ENCODE measurements around the gene AJAP1.

Gene AJAP1

GRCh38 chr1:4631321-4631720 lies 23.1 kb upstream of the AJAP1 start:
- DNase-seq = no peak

DNA sequence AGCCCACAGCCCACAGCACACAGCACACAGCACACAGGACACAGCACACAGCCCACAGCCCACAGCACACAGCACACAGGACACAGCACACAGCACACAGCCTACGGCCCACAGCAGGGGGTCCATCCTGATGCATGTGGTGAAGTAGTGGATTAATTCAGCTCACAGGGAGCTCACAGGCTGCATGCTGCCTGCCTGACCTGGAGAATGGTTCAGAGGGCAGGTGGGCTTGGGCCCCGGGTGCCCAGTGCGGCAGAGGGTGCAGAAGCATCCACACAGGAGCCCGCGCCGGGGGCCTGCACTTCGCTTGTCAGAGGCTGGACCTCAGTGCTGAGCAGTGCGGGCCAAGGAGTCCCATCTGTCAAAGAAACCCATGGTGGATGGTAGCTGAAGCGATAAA lies 21.1 kb upstream of the AJAP1 start:
- no peak for DNase-seq

- no peak for DNase-seq
Observed at GRCh38 chr1:4634156-4634792, 20.1 kb upstream of the AJAP1 start.

- no peak for DNase-seq
Observed at GRCh38 chr1:4634793-4635406, 19.5 kb upstream of the AJAP1 start.

GRCh38 chr1:4636186-4636585 lies 18.2 kb upstream of the AJAP1 start:
- DNase-seq = no peak

GRCh38 chr1:4636644-4637380 lies 17.6 kb upstream of the AJAP1 start:
- no peak for DNase-seq

DNA sequence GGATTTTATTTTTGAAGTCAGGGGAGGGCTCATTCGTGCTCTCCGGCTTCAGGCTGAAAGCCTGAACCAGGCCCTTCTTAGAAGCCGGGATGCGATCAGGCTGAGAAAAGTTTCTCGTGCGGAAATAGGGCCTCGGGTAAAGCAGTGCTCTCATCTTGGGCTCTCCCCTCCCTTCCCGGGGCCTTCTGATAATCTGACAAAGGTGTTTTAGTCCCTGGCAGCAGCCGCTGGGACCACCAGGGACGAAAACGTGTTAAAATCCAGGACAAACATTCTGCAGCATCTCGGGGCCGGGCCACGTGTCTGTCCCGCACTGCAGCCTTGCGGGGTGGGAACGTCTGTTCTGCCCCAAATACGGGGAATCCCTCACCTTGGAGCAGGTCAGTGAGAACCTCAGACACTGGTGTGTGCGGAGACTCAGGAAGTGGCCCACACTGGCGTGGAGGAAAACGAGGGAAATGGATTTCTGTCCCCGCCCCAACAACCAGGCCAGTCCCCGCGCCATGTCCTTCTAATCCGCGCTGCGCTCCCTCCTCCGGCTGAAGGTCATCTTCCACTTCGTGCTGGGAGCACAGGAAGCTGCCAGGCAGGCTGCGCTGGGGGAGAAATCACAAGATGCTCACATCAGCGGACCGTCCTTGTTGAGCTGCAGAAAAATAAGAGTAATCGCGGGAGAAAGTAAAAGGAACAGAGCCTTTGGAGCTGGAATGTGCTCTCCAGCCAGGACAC lies 16.6 kb upstream of the AJAP1 start:
- DNase-seq = no peak

DNA sequence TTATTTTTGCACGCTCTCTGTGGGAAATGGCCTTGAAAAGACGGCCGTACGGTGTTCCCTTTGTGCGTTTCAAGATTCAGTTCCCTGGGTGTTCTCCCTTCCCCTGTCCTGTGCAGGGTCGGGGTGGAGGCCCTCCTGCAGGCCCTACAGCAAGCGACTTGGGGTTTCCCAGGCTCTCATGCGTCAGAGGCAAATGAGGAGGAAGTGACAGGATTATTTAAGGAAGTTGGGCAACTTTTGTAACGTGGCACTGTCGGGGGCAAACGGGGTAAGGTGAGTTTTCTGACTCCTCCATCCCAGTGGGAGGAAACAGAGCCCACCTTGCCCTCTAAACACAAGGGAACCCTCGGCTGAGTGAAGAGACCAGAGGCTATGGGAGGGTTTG lies 16.1 kb upstream of the AJAP1 start:
- DNase-seq = no peak

DNA sequence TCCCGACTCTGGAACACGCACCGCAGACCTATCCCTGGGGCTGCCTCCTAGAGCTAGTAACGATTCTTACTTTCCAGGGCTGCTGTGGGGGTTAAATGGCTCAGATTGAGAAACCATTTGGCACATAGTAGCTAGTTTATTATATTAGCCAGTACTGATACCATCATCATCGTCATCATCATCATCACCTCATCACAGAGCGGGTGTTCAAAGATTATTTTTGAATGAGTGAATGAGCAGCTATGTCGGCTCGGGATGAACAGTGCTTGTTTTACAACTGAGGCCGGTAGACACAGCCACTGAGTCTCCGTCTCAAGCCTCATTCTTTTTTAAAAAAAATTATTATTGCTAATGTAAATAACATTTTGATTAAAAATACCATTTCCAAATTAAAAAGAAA lies 13.5 kb upstream of the AJAP1 start:
- DNase-seq = no peak

GRCh38 chr1:4647391-4647790 lies 7.0 kb upstream of the AJAP1 start:
- no peak for DNase-seq

- no peak for DNase-seq
Observed at GRCh38 chr1:4648657-4649056, 5.8 kb upstream of the AJAP1 start.

- no peak for DNase-seq
Observed at GRCh38 chr1:4650481-4650880, 3.9 kb upstream of the AJAP1 start.

GRCh38 chr1:4650981-4651380 lies 3.4 kb upstream of the AJAP1 start:
- DNase-seq = no peak

DNA sequence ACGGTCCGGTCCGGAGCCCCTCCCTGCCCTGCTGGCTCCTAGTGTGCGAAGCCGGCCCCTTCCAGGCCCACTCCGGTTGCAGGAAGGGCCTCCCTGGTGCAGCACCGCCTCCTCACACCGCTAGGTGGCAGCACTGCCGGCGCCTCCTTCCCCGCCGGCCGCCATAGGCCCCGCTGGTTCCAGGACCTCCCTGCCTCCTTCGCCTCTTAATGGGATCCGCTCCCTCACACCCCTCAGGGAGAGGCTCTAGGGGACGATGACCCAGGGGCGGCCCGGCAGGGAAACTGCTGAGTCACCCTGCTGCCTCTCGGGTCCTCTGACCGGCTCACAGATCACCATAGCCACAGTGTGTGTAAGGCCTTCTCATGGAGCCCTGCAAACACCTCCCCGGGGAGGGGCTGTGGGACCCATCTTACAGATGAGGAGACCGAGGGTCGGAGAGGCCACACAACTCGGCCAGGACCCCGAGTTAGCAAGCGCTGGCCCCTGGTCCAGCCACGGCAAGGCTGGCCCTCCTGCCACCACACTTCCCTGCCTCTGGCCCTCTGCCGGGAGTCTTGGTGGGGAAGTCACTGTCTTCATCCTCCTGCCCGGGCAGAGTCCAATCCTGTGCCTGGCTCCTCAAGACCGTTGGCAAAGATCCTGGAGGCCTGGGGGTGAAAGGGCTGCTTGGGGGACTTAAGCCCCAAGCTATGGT lies 1.6 kb upstream of the AJAP1 start:
- peak; percentile 74 for DNase-seq

- DNase-seq = peak; percentile 17
Observed at GRCh38 chr1:4653328-4653660, 1.1 kb upstream of the AJAP1 start.

DNA sequence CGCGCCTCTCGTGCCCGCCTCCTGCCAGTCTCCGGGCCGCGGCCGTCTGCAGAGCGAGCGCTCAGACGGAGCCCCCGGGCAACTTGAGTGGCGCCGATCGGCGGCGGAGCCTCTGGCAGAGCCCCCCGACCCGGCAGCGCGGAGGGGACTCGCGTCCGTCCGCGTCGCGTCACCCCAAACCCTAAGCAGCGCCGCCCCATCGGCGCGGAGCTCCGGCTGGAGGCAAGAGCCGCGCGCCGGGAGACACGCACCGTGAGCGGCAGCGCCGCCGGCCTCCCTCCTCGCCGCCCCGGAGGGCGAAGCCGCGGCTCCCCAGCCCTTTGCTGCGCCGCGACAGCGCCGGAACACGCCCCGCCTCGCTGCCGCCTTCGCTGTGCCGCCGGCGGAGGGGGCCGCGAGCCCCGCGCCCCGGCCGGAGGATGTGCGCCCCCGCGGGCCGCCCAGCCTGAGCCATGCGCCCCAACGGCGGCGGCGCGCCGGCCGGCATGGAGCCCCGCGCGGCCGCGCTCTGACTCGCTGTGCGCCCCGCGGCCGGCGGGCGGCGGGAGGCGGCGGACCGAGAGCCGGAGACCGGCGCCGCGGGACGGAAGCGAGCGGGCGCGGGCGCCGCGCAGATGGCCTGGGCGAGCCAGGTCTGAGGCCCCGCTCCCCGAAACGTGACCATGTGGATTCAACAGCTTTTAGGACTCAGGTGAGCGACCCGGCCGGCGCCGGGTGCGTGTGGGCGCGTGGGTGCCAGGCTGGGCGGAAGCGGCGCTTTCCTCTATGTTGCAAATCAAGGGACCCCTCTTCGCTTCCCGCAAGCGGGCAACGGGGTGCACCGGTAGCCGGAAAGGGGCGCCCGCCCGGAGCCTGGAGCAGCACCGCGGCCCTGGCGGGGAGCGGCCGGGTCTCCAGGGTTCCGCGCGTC lies 610 bp downstream of the AJAP1 start:
- DNase-seq = peak; percentile 50

DNA sequence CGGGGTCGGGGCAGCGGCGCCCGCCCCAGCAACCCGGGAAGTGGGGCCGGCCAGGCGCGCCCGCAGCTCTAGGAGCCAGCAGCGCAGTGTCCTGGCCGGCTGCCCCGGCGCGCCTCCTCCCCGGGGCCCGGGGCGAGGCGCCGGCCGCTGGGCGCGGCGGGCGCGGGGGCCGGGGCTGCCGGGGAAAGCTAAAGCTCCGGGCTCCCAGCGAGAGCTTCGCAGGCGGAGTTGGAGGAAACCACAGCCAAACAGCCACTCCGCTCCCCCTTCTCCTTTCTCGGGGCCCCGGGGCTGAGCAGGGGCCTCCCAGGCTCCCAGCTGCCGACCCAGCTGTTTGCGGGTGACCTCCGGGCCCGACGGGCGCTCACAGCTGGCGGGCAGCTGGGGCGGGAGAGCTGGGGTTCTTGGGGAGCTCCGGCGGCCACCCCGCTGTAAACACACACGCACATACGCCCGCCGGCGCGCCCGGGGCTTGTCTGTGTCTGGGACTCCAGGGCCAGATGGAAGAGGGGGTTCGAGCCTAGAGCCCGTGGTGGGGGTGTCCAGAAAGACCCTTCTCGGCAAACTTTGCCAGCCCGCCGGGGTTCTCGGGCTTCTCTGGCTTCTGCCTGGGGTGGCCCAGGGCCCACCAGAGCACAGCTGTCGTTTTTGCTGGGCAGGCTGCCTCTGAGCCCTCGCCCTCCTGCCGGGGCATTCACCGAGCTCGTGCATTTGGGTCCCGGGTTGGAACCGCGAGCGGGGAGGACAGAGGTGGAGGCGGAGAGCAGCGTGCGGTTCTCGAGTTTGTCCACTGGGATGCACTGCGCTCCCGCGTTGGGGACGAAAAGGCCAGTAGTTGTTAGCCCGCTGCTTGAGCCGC lies 1.5 kb downstream of the AJAP1 start:
- peak; percentile 82 for DNase-seq

DNA sequence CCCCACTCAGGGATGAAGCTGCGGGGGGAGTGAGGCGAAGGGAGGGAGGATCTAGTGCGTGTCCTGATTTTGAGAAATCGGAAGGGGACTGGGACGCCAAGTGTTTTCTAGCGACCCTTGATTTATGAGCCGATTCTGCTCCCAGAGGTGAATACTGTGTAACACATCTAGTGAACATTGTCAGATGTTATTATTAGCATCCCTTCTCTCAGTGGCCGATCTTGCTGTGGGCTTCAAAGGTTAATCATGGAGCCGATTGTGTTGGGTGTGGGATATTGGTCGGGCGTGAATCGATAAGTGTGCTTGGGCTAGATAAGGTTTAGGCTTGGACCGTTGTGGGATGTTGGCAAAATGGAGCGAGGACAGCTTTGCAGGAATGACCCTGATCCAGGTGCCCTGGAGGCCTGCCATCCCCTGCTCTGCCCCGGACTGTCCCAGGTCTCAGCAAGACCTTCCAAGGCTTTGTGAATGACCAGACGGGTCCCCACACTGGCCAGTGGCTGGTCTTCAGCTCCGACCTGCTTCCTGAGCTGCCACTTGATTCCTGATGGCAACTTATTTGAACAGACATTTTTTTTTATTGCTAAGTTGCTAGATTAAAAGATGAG lies 2.2 kb downstream of the AJAP1 start:
- DNase-seq = no peak

DNA sequence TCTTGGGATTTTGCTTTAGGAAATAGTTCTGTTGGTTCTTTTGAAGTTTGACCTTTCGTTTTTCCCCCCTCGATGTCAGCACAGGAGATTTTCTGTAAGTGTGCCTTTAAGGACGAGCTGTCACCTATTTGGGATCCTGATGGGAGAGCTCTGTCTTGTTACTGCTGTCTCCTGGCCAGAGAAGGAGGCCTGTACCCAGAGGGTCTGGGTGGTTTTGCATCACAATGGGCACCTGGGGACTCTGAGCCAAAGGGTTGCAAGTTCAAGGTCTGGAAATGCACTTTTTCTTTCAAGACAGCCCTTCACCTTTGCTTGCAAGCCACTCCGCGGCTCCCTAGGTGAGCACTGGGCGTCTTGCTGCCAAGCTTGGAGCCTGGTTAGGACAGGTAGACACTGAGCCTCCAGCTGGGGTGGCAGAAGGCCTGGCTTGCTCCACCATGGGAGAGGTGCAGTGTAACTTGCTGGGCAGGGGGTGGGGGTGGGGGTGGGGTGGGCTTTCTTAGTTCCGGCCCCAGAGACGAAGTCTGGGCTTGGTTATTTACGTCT lies 2.9 kb downstream of the AJAP1 start:
- no peak for DNase-seq

GRCh38 chr1:4657960-4658541 lies 3.6 kb downstream of the AJAP1 start:
- no peak for DNase-seq
